Thyroid gland (tissue), 4 donors: Measurements from ENCODE around the gene HEMK1. TPM values are rescaled to one million over a fixed set of nuclear protein-coding genes. Genes with fewer than 3 reads are reported as not detected.
A peak's percentile ranks its signal among the peaks of the same experiment; 100 is the strongest.

Source experiments
- DNase-seq, 2 donors: peaks; one replicate each; pipeline ENCODE4 v3.0.0-alpha.2; 2019
- H3K27ac ChIP-seq, 3 donors: fragments of 200-600 bp; sonication (generic); 1 replicate in 2 of 3; 2 replicates in 1 of 3; pipeline ENCODE4 v1.5.1; 2016 to 2019; ENCODE audit warnings: mild to moderate bottlenecking in 1 of 3, moderate library complexity in 1 of 3
- H3K27me3 ChIP-seq: fragments of 200-600 bp; sonication (generic); one replicate; pipeline ENCODE4 v1.5.1; 2019
- H3K36me3 ChIP-seq, 2 donors: fragments of 200-600 bp; sonication (generic); one replicate each; pipeline ENCODE4 v1.5.1; 2016 to 2019
- H3K4me1 ChIP-seq, 2 donors: fragments of 200-600 bp; sonication (generic); one replicate each; pipeline ENCODE4 v1.5.1; 2017 to 2019
- H3K4me3 ChIP-seq, 3 donors: fragments of 200-600 bp; sonication (generic); replicated peaks in 1 of 3; 1 replicate in 2 of 3; 2 replicates in 1 of 3; pipeline ENCODE4 v1.5.1; 2016; ENCODE audit warnings: mild to moderate bottlenecking in 1 of 3
- H3K9me3 ChIP-seq: fragments of 200-600 bp; sonication (generic); one replicate; pipeline ENCODE4 v1.5.1; 2017
- POLR2A ChIP-seq, 2 donors: fragments of 450-650 bp; IDR thresholded peaks; one replicate each; pipeline ENCODE4 v1.6.1; 2017; ENCODE audit warnings: antibody characterized with exemption in 2 of 2, mild to moderate bottlenecking in 2 of 2, moderate library complexity in 1 of 2
- WGBS, 2 donors: methylation state at CpG; one replicate each; pipeline ENCODE4 v1.1.5; 2017; 5-methylcytosine and 5-hydroxymethylcytosine counted together
- intact Hi-C: fragments of 100-400 bp; cut with DNase I; formaldehyde crosslinking; loops from one replicate; pipeline ENCODE4 v1.15.1; 2023
- total RNA-seq, 4 donors: library from RNA; depleted of rRNA; stranded (reverse); fragments of >200 nt; gene quantifications; one replicate each; pipeline ENCODE4 v1.2.3, GENCODE V29; 2016
- TF ChIP-seq, protein P1 (sequence below), 6 experiments: fragments of 200-600 bp in 3 of 6; fragments of 450-650 bp in 3 of 6; sonication (generic) in 3 of 6; IDR thresholded peaks; one replicate each; pipeline ENCODE4 v1.5.1; 2016 to 2019; ENCODE audit warnings: antibody characterized with exemption in 6 of 6, mild to moderate bottlenecking in 2 of 6, inconsistent platforms in 1 of 6, moderate library complexity in 1 of 6

The HEMK1 gene
- total RNA-seq, 4 donors from 2014 or later = 13.9 to 20.8 (median 17.6) TPM

- DNase-seq = no peak
- no peak for TF ChIP-seq POLR2A (IDR thresholded peaks at IDR 0.05)
These were observed 38.1 kb upstream of the HEMK1 start for GRCh38 chr3:50531201-50531600.

GRCh38 chr3:50532062-50532705 is 37.1 kb upstream of the HEMK1 start:
- H3K9me3 ChIP-seq = no peaks in the 10 kb centered on the region
- H3K4me3 ChIP-seq = no peak overlapping the region
- peaks cover 22 to 39% of the 10 kb centered on the region in 2 donors for H3K4me1 ChIP-seq
- no peaks in the 10 kb centered on the region for H3K36me3 ChIP-seq
- intact Hi-C loops = no loop called here
- 84 to 90% methylated on average over 9 of the region's 9 CpGs for WGBS, 2 donors
- H3K27me3 ChIP-seq = no peaks in the 10 kb centered on the region
- no peak overlapping the region for H3K27ac ChIP-seq
- no peak for DNase-seq
- no peak for TF ChIP-seq POLR2A (IDR thresholded peaks at IDR 0.05)

More at GRCh38 chr3:50531201-50531600, 38.1 kb upstream of the HEMK1 start:
- H3K27me3 ChIP-seq = no peaks in the 10 kb centered on the region
- peaks cover 14 to 30% of the 10 kb centered on the region in 2 donors for H3K4me1 ChIP-seq
- no peak overlapping the region for H3K27ac ChIP-seq
- H3K36me3 ChIP-seq = no peaks in the 10 kb centered on the region
- H3K4me3 ChIP-seq = no peak overlapping the region
- intact Hi-C loops = no loop called here
- no peaks in the 10 kb centered on the region for H3K9me3 ChIP-seq
- 96 to 100% methylated on average over 4 of the region's 4 CpGs for WGBS, 2 donors

- DNase-seq = no peak
- Histone ChIP-seq H3K4me3 (no peak overlapping the region), H3K36me3 (no peaks in the 10 kb centered on the region), H3K9me3 (no peaks in the 10 kb centered on the region), H3K4me1 (peaks cover 26 to 44% of the 10 kb centered on the region in 2 donors), H3K27me3 (no peaks in the 10 kb centered on the region), H3K27ac (no peak overlapping the region)
- 80 to 82% methylated on average over 13 of the region's 13 CpGs for WGBS, 2 donors
- TF ChIP-seq POLR2A (IDR thresholded peaks at IDR 0.05) = no peak
- TF ChIP-seq, protein P1, sequence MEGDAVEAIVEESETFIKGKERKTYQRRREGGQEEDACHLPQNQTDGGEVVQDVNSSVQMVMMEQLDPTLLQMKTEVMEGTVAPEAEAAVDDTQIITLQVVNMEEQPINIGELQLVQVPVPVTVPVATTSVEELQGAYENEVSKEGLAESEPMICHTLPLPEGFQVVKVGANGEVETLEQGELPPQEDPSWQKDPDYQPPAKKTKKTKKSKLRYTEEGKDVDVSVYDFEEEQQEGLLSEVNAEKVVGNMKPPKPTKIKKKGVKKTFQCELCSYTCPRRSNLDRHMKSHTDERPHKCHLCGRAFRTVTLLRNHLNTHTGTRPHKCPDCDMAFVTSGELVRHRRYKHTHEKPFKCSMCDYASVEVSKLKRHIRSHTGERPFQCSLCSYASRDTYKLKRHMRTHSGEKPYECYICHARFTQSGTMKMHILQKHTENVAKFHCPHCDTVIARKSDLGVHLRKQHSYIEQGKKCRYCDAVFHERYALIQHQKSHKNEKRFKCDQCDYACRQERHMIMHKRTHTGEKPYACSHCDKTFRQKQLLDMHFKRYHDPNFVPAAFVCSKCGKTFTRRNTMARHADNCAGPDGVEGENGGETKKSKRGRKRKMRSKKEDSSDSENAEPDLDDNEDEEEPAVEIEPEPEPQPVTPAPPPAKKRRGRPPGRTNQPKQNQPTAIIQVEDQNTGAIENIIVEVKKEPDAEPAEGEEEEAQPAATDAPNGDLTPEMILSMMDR (IDR thresholded peaks at IDR 0.05) = no peak
- intact Hi-C loops = no loop called here
These were observed 36.0 kb upstream of the HEMK1 start for GRCh38 chr3:50533316-50533715.

- Histone ChIP-seq H3K36me3 (no peaks in the 10 kb centered on the region), H3K4me1 (peaks cover 26 to 44% of the 10 kb centered on the region in 2 donors), H3K27ac (peak overlapping the region; percentile 11 to 81 (median 72)), H3K27me3 (no peaks in the 10 kb centered on the region), H3K9me3 (no peaks in the 10 kb centered on the region), H3K4me3 (no peak overlapping the region)
- TF ChIP-seq, protein P1 (IDR thresholded peaks at IDR 0.05) = no peak
- TF ChIP-seq POLR2A (IDR thresholded peaks at IDR 0.05) = no peak
- WGBS, 2 donors = 44 to 69% methylated on average over 9 of the region's 9 CpGs
- intact Hi-C loops = no loop called here
- DNase-seq = peak in 1 of 2 donors; percentile 32
These were observed 35.4 kb upstream of the HEMK1 start for GRCh38 chr3:50533807-50534461.

GRCh38 chr3:50534681-50535330 is 34.5 kb upstream of the HEMK1 start:
- 40 to 54% methylated on average over 9 of the region's 9 CpGs for WGBS, 2 donors
- DNase-seq = peak; percentile 77 to 81
- TF ChIP-seq, protein P1 (IDR thresholded peaks at IDR 0.05) = no peak
- TF ChIP-seq POLR2A (IDR thresholded peaks at IDR 0.05) = no peak
- peak overlapping the region; percentile 54 to 81 (median 72) for H3K27ac ChIP-seq
- H3K9me3 ChIP-seq = no peaks in the 10 kb centered on the region
- no peak overlapping the region for H3K4me3 ChIP-seq
- H3K36me3 ChIP-seq = no peaks in the 10 kb centered on the region
- H3K27me3 ChIP-seq = no peaks in the 10 kb centered on the region
- H3K4me1 ChIP-seq = peaks cover 26 to 44% of the 10 kb centered on the region in 2 donors
- intact Hi-C loops = no loop called here
